ENCODE measurements around the gene MEIS3.
A peak's percentile ranks its signal among the peaks of the same experiment; 100 is the strongest.
"Not testable (repeated sequence)": the region's sequence is repeated elsewhere in the genome, so short reads cannot be mapped to it uniquely, and the experiment has no call there.

The MEIS3 gene

GRCh38 chr19:47413941-47414340 is 5.4 kb downstream of the MEIS3 start:
- no peak for DNase-seq

GRCh38 chr19:47411696-47412095 is 7.6 kb downstream of the MEIS3 start:
- DNase-seq = not testable (repeated sequence)

DNA sequence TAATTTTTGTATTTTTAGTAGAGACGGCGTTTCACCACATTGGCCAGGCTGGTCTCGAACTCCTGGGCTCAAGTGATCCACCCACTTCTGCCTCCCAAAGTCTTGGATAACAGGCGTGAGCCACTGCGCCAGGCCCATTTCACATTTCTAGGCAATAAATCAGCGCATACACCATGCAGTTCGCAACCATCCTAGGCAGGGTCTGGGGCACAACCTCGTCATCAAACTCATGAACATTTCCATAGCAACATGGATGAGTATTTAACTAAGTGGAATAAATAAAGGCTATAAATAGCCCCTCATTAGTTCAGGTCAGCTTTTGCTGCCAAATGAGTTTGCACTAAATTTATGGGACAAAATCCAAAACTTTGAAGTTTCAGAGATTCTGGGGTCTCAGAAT is 8.2 kb downstream of the MEIS3 start:
- no peak for DNase-seq

GRCh38 chr19:47408156-47408938 is 11.0 kb downstream of the MEIS3 start:
- no peak for DNase-seq

DNA sequence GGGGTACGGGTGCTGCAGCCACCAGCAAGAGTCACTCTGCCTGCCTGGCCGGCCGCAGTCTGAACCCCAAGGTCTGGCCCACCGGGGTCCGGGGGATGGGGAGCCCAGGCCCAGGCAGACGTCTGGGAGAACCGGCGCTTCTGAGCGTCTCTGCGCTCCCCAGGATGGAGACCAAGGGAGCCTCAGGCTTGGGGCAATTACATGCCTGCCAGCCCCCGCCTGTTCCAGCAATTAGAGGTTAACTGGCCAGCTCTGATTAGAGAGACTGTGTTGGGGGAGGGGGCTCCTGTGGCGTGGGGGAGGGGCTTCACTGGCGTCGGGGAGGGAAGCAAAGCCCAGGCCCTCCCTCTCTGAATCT is 11.9 kb downstream of the MEIS3 start:
- DNase-seq = no peak

DNA sequence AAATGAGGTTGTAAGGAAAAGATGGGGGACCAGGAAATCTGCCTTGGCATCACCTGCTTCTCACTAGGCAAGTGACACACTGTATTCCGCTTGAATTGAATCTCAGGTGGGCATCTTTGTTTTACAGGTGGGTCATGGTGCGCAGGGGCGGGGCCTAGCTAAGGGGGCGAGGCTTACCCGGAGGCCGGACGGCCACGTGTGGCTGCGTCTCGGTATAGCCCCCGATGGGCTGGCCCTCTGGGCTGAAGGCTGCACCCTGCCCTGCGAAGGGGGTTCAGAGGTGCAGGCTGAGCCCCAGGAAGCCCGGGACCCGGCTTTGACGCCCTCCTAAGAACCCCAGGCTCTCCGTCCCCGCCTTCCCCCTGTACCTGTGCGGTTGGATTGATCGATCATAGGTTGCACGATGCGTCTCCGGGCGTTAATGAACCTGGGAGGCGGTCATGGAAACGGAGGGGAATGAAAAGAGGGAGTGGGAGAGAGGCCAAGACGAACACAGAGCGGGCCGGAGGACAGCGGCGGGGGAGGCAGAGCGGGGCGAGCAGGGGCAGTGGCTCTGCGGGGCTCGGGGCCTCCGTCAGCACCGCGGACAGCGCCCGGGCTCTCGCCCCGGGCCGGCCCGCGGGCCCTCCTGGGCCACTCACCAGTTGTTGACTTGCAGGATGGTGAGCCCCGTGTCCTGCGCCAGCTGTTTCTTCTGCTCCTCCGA is 12.5 kb downstream of the MEIS3 start:
- DNase-seq = peak; percentile 67

- no peak for DNase-seq
These were observed 13.4 kb downstream of the MEIS3 start for GRCh38 chr19:47405854-47406417.

- DNase-seq = no peak
These were observed 14.2 kb downstream of the MEIS3 start for GRCh38 chr19:47405197-47405550.

DNA sequence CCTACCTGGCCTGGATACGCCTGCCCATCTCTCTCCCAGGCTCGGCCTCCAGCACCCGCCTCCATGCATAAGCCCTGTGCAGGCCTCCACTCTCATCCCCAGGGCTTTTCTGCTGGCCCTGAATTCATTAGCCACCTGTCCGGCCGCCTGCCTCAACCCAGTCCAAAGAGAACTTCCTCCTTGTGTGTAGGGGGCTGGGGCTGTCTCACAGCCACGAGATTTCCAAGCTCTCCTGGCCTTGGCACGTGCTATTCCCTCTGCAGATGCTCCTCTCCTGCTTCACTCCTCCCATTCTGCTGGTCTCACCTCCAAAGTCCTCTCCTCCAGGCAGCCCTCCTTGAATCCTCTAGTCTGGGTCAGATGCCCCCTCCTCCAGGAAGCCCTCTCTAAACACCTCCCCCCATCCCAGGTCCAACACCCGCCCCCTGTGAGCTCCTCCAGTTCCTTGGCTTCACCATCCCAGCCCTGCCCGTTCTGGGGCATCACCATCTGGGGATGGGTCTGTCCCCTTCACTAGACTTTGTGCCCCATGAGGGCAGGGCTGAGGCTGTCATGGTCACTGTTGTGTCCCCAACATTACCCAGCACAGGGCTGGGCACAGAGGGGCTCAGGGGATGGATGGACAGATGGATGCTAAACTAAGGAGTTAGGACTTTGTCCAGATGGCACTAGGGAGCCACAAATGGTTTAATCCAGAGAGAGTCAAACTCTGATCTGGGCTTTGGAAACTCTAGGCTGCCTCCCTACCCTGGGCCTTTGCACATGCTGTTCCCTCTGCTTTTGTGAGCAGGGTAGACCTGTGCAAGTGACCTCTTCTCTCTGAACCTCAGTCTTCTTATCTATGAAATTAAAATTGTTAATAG is 14.8 kb downstream of the MEIS3 start:
- no peak for DNase-seq

DNA sequence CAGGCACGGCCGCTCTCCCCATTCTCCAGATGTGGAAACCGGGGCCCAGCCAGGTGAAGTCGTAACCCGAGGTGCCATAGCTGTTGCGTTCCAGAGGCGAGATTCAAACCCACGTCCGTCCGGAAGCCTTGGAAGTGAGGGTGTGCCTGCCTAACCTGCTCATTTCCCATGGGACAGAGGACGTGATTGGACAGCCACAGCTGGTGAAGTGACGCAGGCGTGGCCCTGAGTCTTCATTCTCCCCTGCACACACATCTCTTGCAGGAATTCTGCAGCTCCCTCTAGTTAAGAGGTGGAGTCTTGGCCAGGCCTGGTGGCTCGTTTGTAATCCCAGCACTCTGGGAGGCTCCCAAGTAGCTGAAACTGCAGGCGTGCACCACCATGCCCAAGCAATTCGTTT is 16.8 kb downstream of the MEIS3 start:
- no peak for DNase-seq

DNA sequence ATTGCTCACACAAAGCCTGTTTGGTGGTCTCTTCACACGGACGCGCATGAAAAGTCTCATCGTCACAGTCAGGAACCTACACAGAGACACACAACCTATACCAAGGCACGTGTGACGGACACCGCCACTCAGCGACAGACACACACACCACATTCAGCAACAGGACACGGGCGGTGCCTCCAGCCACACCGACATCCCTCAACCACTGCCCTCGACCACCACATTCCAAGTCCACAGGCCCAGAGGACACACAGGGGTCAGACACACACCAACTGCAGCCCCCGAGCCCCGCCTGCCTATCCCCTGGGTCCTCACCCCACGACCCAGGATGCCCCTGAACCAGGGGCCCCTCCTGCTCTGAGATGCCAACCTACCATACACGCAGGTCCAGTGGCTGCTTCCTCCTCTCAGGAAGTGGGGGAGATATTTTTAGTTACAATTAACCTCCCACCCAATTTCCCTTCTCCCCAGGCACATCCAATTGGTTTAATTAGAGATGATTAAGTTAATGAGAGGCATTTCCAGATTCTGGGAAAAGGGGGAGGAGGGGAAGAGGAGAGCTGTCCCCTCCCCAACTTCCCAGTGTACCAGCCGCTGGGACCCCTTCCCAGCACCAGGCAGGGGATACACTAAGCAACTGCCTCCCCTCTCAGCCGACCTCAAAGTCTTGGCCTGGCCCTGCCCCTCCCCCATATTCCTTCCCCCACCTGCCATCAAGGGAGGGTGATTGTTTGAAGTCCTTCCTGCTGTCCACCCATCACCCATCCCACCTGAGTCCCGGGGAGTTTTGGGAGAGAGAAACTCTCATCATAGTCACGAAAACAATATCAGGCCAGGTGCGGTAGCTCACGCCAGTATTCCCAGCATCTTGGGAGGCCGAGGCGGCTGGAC is 20.4 kb downstream of the MEIS3 start:
- DNase-seq = no peak

DNA sequence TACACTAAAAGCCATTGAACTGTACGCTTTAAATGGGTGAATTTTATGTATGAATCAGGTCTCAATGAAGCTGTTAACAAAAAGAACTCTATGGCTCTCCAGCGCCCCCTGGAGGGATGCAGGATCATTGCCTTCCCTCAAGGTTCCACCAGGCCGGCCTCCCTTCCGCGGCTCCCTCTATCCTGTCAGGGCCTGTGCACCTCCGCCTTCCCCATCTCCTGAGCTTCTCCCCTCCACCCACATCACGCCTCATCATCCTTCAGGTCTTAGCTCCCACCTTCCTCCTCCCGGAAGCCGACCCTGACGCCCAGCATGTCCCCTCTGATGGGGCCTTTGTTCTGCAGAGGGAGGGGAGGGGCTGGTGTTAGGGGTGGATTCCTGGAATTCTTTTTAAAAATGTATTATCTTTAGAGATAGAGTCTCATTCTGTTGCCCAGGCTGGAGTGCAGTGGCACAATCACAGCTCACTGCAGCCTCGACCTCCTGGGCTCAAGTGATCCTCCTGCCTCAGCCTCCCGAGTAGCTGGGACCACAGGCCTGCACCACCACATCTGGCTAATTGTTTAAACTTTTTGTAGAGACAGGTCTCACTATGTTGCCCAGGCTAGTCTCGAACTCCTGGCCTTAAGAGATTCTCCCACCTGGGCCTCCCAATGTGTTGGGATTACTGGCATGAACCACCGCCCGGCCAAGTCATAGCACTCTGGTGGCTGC is 27.7 kb downstream of the MEIS3 start:
- peak; percentile 90 for DNase-seq

- DNase-seq = no peak
These were observed 28.5 kb downstream of the MEIS3 start for GRCh38 chr19:47390533-47391488.

GRCh38 chr19:47389150-47389556 is 30.2 kb downstream of the MEIS3 start:
- peak; percentile 63 for DNase-seq

DNA sequence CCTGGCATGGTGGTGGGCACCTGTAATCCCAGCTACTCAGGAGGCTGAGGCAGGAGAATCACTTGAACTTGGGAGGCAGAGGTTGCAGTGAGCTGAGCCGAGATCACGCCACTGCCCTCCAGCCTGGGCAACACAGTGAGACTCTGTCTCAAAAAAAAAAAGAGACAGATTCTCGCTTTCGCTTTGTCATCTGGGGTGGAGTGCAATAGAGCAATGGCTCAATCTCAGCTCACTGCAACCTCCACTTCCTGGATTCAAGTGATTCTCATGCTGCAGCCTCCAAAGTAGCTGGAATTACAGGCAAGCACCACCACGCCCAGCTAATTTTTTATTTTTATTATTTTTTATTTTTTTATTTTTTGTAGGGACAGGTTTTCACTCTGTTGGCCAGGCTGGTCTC is 30.6 kb downstream of the MEIS3 start:
- DNase-seq = peak; percentile 22

- DNase-seq = not testable (repeated sequence)
These were observed 31.7 kb downstream of the MEIS3 start for GRCh38 chr19:47387623-47388022.

GRCh38 chr19:47386582-47386981 is 32.7 kb downstream of the MEIS3 start:
- DNase-seq = not testable (repeated sequence)

DNA sequence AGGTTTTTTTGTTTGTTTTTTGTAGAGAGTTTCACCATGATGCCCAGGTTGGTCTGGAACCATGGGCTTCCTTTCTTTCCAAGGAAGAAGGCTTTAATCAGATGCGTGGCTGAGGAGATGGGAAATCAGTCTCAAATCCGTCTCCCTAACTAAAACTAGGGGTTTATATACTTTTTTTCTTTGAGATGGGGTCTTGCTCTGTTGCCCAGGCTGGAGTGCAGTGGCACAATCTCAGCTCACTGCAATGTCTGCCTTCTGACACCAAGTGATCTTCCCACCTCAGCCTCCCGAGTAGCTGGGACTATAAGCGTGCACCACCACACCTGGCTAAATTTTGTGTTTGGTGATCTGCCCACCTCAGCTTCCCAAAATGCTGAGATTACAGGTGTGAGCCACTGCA is 34.8 kb downstream of the MEIS3 start:
- DNase-seq = not testable (repeated sequence)

DNA sequence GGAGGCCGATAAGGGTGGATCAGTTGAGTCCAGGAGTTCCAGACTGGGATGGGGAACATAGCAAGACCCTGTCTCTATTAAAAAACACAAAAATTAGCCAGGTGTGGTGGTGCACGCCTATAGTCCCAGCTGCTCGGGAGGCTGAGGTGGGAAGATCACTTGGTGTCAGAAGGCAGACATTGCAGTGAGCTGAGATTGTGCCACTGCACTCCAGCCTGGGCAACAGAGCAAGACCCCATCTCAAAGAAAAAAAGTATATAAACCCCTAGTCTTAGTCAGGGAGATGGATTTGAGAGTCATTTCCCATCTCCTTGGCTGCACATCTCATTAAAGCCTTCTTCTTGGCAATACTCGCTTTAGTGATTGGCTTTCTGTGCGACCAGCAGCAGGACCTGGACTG is 35.4 kb downstream of the MEIS3 start:
- not testable (repeated sequence) for DNase-seq

- DNase-seq = peak; percentile 73
These were observed 37.6 kb downstream of the MEIS3 start for GRCh38 chr19:47381653-47382279.

Data from hematopoietic multipotent progenitor cell treated with erythropoietin and hydrocortisone succinate and interleukin-3 and kit ligand, for 4 days (in vitro differentiated cells).